ENCODE data around the gene ADAMTSL4.

DNA sequence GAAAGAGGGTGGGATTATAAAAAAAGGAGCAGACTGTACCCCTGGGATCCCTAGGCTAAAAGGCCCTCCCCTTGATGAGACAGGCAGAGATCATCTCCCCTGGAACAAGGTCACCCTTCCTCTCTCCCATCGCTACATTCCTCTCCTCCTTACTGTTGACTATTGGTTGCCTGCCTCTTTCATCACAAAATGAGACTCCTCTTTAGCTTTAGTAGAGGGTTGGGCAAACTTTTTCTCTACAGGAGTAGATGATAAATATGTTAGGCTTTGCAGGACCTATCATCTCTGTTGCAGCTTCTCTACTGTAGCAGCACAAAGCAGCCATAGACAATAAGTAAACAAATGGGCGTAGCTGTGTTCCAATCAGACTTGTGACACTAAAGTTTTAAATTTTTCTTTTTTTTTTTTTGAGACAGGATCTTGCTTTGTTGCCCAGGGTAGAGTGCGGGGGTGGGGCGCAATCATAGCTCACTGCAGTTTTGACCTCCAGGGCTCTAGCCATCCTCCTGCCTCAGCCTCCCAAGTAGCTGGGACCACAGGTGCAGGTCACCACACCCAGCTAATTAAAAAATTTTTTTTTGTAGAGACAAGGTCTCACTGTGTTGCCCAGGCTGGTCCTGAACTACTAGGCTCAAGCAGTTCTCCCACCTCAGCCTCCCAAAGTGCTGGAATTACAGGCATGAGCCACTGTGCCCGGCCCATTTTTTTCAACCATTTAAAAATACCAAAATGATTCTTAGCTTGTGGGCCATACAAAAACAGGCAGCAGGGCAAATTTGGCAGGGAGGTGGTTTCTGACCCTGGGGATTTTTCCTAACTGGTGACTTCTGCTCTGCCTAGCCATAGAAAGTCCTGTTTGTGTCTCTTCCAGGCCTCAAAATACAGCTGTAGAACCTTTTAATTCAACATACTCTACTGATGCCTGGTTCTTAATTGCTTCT, 15.1 kb downstream of the ADAMTSL4 start:
- TF ChIP-seq, protein P1, sequence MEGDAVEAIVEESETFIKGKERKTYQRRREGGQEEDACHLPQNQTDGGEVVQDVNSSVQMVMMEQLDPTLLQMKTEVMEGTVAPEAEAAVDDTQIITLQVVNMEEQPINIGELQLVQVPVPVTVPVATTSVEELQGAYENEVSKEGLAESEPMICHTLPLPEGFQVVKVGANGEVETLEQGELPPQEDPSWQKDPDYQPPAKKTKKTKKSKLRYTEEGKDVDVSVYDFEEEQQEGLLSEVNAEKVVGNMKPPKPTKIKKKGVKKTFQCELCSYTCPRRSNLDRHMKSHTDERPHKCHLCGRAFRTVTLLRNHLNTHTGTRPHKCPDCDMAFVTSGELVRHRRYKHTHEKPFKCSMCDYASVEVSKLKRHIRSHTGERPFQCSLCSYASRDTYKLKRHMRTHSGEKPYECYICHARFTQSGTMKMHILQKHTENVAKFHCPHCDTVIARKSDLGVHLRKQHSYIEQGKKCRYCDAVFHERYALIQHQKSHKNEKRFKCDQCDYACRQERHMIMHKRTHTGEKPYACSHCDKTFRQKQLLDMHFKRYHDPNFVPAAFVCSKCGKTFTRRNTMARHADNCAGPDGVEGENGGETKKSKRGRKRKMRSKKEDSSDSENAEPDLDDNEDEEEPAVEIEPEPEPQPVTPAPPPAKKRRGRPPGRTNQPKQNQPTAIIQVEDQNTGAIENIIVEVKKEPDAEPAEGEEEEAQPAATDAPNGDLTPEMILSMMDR (IDR thresholded peaks at IDR 0.05; ENCODE audit: low read depth, low read length, missing input control): no peak
- no peak for TF ChIP-seq GABPA (IDR thresholded peaks at IDR 0.05 in 1 of 2, conservative IDR thresholded peaks at IDR 0.05 in 1 of 2)
- no peak for TF ChIP-seq YY1 (IDR thresholded peaks at IDR 0.05)
- TF ChIP-seq TAF1 (conservative IDR thresholded peaks at IDR 0.05): no peak
- no peak for TF ChIP-seq EGR1 (IDR thresholded peaks at IDR 0.05; ENCODE audit: low read depth in 2 of 2)
- TF ChIP-seq SP1 (IDR thresholded peaks at IDR 0.05): no peak
- TF ChIP-seq, protein P2, sequence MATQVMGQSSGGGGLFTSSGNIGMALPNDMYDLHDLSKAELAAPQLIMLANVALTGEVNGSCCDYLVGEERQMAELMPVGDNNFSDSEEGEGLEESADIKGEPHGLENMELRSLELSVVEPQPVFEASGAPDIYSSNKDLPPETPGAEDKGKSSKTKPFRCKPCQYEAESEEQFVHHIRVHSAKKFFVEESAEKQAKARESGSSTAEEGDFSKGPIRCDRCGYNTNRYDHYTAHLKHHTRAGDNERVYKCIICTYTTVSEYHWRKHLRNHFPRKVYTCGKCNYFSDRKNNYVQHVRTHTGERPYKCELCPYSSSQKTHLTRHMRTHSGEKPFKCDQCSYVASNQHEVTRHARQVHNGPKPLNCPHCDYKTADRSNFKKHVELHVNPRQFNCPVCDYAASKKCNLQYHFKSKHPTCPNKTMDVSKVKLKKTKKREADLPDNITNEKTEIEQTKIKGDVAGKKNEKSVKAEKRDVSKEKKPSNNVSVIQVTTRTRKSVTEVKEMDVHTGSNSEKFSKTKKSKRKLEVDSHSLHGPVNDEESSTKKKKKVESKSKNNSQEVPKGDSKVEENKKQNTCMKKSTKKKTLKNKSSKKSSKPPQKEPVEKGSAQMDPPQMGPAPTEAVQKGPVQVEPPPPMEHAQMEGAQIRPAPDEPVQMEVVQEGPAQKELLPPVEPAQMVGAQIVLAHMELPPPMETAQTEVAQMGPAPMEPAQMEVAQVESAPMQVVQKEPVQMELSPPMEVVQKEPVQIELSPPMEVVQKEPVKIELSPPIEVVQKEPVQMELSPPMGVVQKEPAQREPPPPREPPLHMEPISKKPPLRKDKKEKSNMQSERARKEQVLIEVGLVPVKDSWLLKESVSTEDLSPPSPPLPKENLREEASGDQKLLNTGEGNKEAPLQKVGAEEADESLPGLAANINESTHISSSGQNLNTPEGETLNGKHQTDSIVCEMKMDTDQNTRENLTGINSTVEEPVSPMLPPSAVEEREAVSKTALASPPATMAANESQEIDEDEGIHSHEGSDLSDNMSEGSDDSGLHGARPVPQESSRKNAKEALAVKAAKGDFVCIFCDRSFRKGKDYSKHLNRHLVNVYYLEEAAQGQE (IDR thresholded peaks at IDR 0.05): no peak
- TF ChIP-seq, protein P3, sequence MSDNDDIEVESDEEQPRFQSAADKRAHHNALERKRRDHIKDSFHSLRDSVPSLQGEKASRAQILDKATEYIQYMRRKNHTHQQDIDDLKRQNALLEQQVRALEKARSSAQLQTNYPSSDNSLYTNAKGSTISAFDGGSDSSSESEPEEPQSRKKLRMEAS (IDR thresholded peaks at IDR 0.05): no peak

Data from liver (tissue), 3 donors.